Stimulated activated CD8-positive, alpha-beta memory T cell treated with anti-CD3 and anti-CD28 coated beads, Interleukin-15, amount 100 ng/mL, for 4 hours (primary cell): ENCODE measurements around the gene TSC22D3.
A peak's percentile ranks its signal among the peaks of the same experiment; 100 is the strongest.
"Not testable (repeated sequence)": the region's sequence is repeated elsewhere in the genome, so short reads cannot be mapped to it uniquely, and the experiment has no call there.

Source experiments
- DNase-seq, 2 donors: peaks; one replicate each; pipeline ENCODE4 v3.0.0-alpha.2; 2020; ENCODE audit warnings: low read depth in 2 of 2

Gene TSC22D3

DNA sequence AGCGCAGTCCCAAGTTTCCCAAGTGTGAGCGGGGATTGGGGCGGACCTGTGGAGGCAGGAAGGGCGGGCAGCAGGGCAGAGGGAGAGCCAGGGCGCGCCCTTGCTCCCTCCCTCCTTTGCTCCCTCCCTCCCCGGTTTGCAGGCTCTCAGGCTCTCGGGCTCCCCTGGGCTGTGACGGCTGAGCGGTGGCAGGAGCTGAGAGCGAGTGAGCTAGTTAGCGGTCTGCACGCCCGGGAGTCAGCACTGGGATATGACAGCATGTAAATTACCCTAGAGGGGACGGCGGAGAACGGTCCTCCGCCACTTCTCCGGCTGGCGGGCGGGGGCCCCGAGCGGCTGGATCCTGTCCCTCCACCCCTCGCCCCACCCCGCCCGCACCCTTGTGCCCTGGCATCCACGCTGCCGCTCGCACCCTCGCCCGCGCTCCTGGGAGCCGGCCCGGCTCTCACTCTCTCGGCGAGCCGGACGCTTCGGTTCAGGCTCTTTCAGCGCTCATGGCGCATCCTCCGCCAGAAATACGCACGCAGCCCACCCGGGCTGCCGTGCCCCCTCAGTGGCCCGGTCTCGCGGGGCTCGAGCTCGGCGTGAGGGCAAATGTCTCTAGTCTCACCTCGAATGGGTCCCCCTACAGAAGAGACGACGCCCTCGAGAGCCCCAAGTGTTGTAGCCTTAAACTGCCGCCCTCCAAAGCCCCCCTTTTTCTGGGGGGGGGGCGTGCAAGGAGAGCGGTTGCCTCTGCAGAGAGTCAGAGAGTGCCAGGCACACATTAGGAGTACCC is at the start of gene TSC22D3:
Gene TSC22D3 (minus strand): TSS at position 54 of the 778 bp plus-strand sequence. CDS start 368 bp downstream, outside the sequence.
- DNase-seq = peak in 1 of 2 donors; percentile 5

DNA sequence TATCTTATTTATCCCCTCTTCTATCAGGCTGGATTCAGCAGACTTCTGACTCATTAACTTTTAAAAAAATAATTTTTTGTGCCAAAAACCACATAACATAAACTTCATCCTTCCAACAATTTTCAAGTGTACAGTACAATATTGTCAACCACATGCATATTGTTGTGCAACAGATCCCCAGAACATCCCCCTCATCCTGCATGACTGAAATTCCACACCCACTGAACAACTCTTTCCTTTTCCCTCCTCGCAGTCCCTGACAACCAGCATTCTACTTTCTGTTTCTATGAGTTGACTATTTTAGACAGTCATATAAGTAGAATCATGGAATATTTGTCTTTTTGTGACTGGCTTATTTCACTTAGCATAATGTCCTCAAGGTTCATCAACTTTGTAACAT is 47.9 kb upstream of the TSC22D3 start:
- no peak for DNase-seq

DNA sequence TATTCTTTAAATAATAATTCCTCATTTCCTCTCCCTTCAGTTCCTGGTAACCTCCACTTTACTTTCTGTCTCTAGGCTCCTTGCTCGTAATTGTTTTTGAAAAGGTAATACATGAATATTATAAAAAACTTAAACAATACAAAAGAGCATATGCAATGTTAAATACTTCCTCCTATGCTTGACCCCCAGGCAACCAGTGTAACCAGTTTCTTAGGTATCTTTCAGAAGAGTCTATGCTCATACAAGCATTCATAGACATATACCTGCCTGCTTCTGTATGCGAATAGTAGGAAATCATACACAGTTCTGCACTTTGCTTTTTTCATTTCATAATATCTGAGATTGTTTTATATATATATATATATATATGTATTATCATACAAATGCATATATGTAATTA is 47.5 kb upstream of the TSC22D3 start:
- DNase-seq = no peak

DNA sequence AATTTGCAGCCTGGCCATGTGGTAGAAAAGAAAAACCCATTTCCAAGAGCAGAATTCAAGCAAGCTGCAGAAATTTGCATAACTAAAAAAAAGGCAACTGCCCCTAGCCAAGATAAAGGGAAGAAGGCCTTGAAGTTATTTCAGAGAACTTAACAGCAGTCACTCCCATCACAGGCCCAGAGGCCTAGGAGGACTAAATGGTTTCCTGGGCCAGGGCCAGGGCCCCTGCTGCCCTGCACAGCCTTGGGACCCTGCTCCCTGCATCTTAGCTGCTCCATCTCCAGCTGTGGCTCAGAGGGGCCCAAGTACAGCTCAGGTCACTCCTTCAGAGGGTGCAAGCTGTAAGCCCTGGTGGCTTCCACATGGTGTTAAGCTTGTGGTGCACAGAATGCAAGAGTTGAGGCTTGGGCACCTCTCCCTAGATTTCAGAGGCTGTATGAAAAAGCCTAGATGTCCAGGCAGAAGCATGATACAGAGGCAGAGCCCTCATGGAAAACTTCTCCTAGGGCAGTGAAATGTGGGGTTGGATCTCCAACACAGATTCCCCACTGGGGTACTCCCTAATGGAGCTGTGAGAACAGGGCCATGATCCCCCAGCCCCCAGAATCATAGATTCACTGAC is 43.4 kb upstream of the TSC22D3 start:
- DNase-seq = no peak

- not testable (repeated sequence) for DNase-seq
These were observed 34.5 kb upstream of the TSC22D3 start for GRCh38 chrX:107810053-107810452.

- DNase-seq = no peak
These were observed 29.6 kb upstream of the TSC22D3 start for GRCh38 chrX:107805179-107805578.

DNA sequence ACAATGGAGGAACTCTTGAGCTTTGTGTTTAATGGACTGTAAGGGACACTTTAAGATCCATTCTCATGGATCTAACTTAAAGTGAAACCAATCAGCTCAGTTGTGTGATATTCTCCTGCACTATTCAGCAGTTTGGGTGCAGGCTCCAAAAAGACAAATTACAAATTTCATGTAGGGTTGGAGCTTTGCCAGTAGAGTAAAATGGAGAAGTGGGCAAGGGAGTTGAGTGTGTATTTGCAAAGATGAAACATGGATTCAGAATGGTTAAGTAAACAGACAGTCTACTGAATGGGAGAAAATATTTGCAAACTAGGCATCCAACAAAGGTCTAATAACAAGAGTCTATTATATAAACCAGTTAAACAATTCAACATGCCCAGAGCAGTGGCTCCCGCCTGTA is 28.8 kb upstream of the TSC22D3 start:
- DNase-seq = no peak

GRCh38 chrX:107787827-107788226 is 12.2 kb upstream of the TSC22D3 start:
- no peak for DNase-seq

DNA sequence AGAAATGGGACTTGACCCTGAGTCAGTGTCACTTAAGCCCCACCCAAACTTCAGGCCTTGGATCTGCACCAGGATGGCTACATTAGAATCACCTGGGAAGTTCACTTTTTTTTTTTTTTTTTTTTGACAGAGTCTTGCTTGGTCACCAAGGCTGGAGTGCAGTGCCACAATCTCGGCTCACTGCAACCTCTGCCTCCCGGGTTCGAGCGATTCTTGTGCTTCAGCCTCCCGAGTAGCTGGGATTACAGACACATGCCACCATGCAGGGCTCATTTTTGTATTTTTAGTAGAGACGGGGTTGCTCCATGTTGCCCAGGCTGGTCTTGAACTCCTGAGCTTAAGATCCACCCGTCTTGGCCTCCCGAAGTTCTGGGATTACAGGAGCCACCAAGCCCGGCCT is 4.9 kb upstream of the TSC22D3 start:
- no peak for DNase-seq

DNA sequence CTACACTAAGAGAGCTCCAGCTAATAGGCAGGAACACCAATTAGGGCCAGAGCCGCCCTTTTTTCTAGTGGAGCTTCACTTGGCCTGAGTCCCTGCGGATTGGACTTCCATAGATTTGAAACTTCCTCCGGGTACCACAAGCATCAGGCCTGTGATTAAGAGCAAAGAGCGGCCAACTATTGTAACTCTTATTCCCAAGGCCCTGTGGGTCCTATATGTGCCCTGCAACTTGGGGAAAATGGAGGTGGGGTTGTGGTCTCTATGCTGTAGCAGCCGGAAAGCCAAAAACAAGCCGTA is 1.9 kb upstream of the TSC22D3 start, which contains the start of gene NCBP2L:
Gene NCBP2L (plus strand): TSS at position 198 of the 297 bp plus-strand sequence. CDS start 16,488 bp downstream, outside the sequence.
- no peak for DNase-seq

GRCh38 chrX:107776649-107777535 is 1.3 kb upstream of the TSC22D3 start:
- DNase-seq = peak; percentile 42 to 64

DNA sequence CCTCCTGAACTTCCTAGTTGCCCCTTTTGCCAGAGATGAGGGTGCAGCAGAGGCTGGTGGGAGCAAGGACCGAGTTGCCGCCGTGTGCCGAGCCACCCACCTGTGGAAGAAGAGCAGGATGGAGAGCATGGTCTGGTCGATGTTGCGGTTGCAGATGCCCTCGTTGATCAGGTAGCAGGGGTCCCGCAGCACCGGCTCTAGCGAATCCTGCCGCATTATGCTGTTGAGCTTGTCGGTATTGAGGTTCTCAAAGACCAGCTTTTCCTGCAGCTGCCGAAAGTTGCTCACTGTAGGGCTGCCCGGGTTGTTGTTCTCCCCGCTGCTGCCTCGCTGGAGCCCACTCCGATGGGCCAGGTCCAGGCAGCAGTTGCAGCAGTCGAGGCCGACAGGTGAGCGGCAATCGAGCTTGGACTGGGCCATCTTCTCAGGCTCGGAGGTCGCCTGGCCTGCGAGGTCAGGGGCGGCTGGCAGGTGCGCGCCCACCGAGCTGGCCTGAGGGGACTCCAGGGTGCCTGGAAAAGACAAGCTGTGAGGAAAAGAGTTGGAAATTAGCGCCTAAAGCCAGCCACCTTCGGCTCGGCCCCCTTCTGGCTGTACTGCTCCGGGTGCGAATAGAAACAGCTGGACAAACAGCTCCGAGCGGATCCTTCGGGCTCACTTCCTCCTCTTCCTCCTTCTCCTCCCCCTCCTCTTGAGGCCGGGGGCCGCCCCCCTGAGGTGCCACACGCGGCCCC is 420 bp downstream of the TSC22D3 start:
- no peak for DNase-seq

GRCh38 chrX:107773906-107774435 is 1.6 kb downstream of the TSC22D3 start:
- DNase-seq = no peak

DNA sequence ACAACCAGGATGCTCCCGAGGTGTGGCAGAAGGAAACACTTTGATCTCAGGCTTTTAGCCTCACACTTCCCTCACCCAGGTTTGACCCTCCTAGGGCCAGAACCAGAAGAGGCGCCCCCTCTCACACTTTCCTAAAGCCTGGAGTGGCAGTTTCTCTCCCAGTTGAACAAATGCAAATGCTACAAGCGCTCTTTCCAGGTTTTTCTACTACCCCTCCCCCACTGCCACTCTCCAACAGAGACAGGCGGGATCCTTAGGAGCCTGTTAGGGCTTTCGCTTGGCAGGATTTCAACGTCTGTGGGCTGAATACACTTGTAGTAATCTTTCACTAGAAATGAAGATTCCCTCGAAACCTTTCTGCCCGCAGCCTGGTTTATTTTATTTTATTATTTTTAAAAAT is 2.4 kb downstream of the TSC22D3 start:
- DNase-seq = no peak

DNA sequence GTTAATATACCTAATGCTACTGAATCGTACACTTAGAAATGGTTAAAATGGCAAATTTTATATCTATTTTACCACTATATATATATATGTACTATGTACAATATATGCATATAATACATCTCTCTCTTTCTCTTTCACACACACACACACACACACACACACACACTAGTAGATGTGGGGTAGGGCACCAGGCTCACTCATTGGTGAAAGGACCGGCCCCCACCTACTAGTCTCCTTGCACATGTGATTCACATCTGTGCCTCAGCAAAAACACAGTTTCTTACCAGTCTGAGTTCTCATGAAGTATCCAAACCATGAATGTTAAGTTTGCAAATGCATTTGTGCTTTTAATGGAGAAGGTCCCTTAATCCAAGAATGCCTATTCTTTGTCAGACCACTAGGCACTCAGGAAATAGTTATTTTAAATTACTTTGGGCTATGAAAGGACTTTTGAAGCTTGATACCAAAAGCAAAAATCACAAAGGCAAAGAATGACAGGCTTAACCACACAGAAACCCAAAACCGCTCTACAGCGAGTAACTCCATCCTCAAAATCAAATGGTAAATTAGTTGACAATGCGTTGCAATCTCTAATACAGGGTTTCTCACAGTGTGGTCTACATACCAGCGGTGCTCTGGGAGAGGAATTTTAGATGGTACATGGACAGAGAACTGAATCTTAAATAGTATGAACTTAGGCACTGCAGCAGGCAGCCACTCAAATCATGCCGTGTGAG is 5.8 kb downstream of the TSC22D3 start:
- no peak for DNase-seq

GRCh38 chrX:107768051-107768450 is 7.5 kb downstream of the TSC22D3 start:
- no peak for DNase-seq

DNA sequence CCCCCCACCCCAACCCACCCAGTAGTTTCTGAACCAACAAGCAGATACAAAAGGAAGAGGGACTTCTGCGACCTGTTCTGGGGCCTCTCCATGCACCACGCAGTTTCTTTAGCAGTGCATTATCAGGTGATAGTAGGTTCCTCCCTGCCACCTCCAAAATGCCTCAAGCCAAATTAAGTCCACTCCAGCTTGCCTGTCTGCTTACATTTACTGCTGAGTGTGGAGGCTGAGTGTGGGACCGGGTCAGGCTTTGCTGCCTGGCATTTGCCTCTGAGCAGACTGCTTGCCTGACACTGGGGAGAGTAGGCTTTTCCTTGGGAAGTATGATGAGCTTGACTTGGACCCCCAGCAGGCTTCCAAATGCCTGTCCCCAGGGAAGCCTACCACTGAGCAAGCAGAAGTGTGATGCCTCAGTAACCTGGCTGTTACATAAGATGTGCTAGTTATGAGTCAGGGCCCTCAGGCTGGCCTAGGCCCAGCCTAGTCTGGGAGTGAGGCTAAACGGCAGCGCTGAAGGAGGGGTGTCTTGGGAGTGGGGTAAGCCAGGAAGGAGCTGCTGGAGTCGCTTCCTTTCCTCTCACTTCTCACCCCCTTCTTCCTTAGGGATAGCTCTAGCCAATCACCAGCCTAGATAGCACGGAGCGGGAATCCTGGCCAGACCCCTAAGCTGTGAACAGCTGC is 9.0 kb downstream of the TSC22D3 start:
- DNase-seq = no peak

- DNase-seq = no peak
These were observed 10.6 kb downstream of the TSC22D3 start for GRCh38 chrX:107764845-107765608.

- DNase-seq = no peak
These were observed 11.9 kb downstream of the TSC22D3 start for GRCh38 chrX:107763647-107764046.
